ENCODE results near the gene TTC34.
A peak's percentile ranks its signal among the peaks of the same experiment; 100 is the strongest.

TTC34 gene

DNA sequence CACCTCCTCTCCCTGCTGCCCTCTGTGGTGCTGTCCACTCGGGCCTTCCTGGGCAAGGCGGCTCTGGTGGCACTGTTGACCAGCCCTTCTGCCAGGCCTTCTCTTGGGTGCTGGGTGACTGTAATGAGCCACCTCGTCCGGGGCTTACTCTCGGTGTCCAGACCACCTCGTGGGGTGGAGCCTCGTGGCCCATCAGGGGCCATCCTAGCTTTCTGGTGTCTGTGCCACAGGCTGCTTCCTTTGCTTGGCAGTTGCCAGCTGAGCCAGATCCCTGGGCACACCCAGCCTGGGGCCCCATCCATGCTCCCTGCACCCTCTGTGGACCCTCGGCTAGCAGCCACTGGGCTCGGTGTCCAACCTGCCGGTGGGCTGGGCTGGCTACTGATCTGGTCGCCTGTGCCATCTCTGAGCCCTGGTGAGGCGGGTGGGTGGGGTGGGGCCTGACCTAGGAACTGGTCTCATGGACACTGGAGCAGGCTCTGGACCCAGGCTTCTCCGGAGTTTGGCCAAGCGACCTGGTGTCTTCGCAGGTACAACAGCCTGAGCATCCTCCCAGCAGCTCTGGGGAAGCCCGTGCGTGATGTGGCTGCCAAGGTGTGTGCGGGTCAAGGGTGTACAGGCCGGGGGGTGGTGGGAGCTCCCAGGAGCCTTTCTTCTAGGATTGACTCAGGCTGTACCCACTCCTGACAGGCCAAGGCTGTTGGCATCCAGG, 213.5 kb downstream of the TTC34 start:
- H3K4me3 ChIP-seq (ENCODE audit: low read depth, low read length), result peak overlapping the region; percentile 77

DNA sequence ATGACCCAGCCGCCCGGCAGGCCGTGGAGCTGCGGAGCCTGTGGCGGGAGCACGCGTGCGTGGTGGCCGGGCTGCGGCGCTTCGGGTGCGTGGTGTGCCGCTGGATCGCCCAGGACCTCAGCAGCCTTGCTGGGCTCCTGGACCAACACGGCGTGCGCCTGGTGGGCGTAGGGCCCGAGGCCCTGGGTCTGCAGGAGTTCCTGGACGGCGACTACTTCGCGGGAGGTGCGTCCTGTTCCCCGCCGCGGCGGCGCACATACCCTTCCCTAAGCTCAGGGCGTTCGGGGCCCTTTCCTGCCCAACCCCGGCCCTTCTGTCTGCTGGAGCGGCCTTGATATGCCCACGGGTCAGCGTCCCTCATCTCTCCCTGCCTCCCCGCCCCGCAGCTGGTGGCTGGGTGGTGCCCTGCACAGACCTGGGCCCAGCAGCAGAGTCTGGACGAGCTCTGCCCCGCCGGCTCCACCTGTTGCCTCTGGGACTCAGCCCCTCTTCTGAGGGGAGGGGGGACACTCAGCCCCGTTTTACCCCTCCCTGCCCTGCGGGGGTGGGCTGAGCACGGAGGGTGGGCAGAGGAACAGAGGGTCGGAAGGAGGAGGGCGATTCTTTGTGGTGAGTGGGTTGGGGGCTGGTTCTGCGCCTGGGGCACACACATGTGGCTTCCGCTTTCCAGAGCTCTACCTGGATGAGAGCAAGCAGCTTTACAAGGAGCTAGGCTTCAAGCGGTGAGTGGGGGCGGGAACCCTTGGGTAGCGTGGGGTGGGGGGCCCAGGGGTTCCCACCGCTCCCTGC, 214.2 kb downstream of the TTC34 start:
- H3K4me3 ChIP-seq (ENCODE audit: low read depth, low read length), result peak overlapping the region; percentile 77

More for the DNA sequence above, 213.5 kb downstream of the TTC34 start:
- TF ChIP-seq, protein P1, sequence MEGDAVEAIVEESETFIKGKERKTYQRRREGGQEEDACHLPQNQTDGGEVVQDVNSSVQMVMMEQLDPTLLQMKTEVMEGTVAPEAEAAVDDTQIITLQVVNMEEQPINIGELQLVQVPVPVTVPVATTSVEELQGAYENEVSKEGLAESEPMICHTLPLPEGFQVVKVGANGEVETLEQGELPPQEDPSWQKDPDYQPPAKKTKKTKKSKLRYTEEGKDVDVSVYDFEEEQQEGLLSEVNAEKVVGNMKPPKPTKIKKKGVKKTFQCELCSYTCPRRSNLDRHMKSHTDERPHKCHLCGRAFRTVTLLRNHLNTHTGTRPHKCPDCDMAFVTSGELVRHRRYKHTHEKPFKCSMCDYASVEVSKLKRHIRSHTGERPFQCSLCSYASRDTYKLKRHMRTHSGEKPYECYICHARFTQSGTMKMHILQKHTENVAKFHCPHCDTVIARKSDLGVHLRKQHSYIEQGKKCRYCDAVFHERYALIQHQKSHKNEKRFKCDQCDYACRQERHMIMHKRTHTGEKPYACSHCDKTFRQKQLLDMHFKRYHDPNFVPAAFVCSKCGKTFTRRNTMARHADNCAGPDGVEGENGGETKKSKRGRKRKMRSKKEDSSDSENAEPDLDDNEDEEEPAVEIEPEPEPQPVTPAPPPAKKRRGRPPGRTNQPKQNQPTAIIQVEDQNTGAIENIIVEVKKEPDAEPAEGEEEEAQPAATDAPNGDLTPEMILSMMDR (IDR thresholded peaks at IDR 0.05; ENCODE audit: low read depth, low read length), result no peak

DNA sequence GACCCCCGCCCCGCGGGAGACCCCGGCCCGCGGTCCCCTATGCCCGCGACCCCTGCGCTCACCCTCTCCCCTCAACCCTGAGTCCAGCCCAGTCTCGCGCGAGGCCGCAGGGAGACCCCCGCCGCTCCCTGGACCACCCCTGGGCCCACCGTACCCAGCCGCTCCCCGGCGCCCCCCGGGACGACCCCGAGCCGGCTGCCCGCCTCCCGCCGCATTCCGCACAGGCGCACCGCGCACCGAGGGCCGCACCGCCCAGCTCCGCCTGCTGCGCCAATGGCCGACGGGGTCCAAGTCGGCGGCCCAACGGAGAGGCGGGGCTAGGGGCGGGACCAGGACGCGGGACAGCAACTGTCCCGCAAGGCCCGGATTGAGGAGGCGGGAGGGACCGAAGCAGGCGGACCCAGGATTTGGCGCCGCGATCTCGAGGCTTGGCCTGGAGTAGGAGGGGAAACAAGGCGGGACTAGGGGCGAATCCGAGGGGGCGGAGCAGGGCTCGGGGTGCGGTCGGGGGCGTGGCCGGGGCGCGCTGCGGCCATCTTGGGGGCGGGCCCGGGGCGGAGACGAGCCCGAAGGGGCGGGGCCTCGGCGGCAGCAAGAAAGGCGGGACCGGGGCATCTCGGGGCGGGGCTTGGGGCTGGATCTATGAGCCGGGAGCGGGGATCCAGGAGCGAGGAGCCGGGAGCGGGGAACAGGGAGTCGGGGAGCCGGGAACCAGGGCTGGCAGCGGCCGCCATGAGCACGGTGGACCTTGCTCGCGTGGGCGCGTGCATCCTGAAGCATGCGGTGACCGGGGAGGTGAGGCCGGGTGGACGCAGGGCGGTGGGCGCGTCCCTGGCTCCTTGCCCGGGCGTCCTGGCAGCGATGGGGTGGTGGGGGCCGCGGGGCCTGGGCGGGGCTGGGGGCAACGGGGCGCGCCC, 215.1 kb downstream of the TTC34 start, which contains the start of gene PRXL2B:
PRXL2B (plus strand) TSS at position 624 of the 917 bp plus-strand sequence; CDS start at position 733, 109 bp downstream.
- peak within 1 kb of the TSS; percentile 77 for H3K4me3 ChIP-seq (ENCODE audit: low read depth, low read length)
- TF ChIP-seq, protein P1 (IDR thresholded peaks at IDR 0.05; ENCODE audit: low read depth, low read length), result no peak

More for the DNA sequence above, 214.2 kb downstream of the TTC34 start:
- TF ChIP-seq, protein P1 (IDR thresholded peaks at IDR 0.05; ENCODE audit: low read depth, low read length), result no peak
